SU-DHL-6 (cell line): ENCODE measurements around the gene NPAS3.

Source experiments
- H2AFZ ChIP-seq: fragments of 200-600 bp; sonication (generic); 2 replicates; pipeline ENCODE4 v1.6.1; 2014; ENCODE audit warnings: low read depth, mild to moderate bottlenecking, moderate library complexity, mixed read lengths, antibody characterized with exemption, low read length; ENCODE audit not compliant: severe bottlenecking
- H3F3A ChIP-seq: fragments of 200-600 bp; shearing (Covaris generic); 2 replicates; pipeline ENCODE4 v1.6.0; 2016; ENCODE audit warnings: antibody characterized with exemption, mild to moderate bottlenecking; ENCODE audit not compliant: insufficient read depth
- H3K27ac ChIP-seq: fragments of 200-600 bp; sonication (generic); 2 replicates; pipeline ENCODE4 v1.5.1; 2016; ENCODE audit warnings: low read depth, mild to moderate bottlenecking, low read length, moderate library complexity, mixed read lengths
- H3K27me3 ChIP-seq: fragments of 200-600 bp; sonication (generic), shearing (Covaris generic); 2 replicates; pipeline ENCODE4 v1.6.0; 2014; ENCODE audit warnings: mild to moderate bottlenecking, low read length
- H3K36me3 ChIP-seq: fragments of 200-600 bp; sonication (generic); 2 replicates; pipeline ENCODE4 v1.6.1; 2014; ENCODE audit warnings: mild to moderate bottlenecking, low read length, mixed read lengths
- H3K4me2 ChIP-seq: fragments of 300-600, 200-600 bp; shearing (Covaris generic), sonication (generic); 2 replicates; pipeline ENCODE4 v1.6.0; 2014; ENCODE audit warnings: low read length, low read depth, mild to moderate bottlenecking; ENCODE audit not compliant: poor library complexity, severe bottlenecking
- H3K4me3 ChIP-seq: fragments of 200-600 bp; sonication (generic); 2 replicates; pipeline ENCODE4 v1.5.1; 2014; ENCODE audit warnings: antibody characterized with exemption, low read length, mild to moderate bottlenecking, mixed read lengths; ENCODE audit not compliant: insufficient read depth, poor library complexity, severe bottlenecking
- H3K79me2 ChIP-seq: fragments of 200-600 bp; sonication (generic); 2 replicates; pipeline ENCODE4 v1.6.1; 2014; ENCODE audit warnings: mild to moderate bottlenecking, low read length, moderate library complexity; ENCODE audit not compliant: insufficient read depth
- H3K9ac ChIP-seq: fragments of 200-600 bp; sonication (generic); 2 replicates; pipeline ENCODE4 v1.7.0; 2014; ENCODE audit warnings: mild to moderate bottlenecking, low read length
- H3K9me2 ChIP-seq: fragments of 200-600 bp; sonication (generic); replicated peaks from 2 replicates; pipeline ENCODE4 v1.6.1; 2014; ENCODE audit warnings: low read length; ENCODE audit not compliant: insufficient read depth
- H3K9me3 ChIP-seq: fragments of 200-600 bp; sonication (generic); 2 replicates; pipeline ENCODE4 v1.6.1; 2014; ENCODE audit warnings: low read length, mixed read lengths; ENCODE audit not compliant: insufficient read depth
- H4K20me1 ChIP-seq: fragments of 200-600 bp; sonication (generic); 2 replicates; pipeline ENCODE4 v1.6.1; 2014; ENCODE audit warnings: low read depth, mild to moderate bottlenecking, antibody characterized with exemption, low read length, moderate library complexity, mixed read lengths
- EZH2phosphoT487 ChIP-seq: fragments of 200-600 bp; sonication (generic), shearing (Covaris generic); conservative IDR thresholded peaks from 2 replicates; pipeline ENCODE4 v1.6.1; 2018; ENCODE audit warnings: mild to moderate bottlenecking, antibody characterized with exemption, low read length, moderate library complexity, mixed read lengths
- TF ChIP-seq, protein P1 (sequence below): fragments of 200-600 bp; sonication (generic); IDR thresholded peaks from one replicate; pipeline ENCODE4 v1.5.1; 2017; ENCODE audit warnings: antibody characterized with exemption, mild to moderate bottlenecking, low read length, moderate library complexity; ENCODE audit not compliant: insufficient read depth, poor library complexity, severe bottlenecking

NPAS3 gene

DNA sequence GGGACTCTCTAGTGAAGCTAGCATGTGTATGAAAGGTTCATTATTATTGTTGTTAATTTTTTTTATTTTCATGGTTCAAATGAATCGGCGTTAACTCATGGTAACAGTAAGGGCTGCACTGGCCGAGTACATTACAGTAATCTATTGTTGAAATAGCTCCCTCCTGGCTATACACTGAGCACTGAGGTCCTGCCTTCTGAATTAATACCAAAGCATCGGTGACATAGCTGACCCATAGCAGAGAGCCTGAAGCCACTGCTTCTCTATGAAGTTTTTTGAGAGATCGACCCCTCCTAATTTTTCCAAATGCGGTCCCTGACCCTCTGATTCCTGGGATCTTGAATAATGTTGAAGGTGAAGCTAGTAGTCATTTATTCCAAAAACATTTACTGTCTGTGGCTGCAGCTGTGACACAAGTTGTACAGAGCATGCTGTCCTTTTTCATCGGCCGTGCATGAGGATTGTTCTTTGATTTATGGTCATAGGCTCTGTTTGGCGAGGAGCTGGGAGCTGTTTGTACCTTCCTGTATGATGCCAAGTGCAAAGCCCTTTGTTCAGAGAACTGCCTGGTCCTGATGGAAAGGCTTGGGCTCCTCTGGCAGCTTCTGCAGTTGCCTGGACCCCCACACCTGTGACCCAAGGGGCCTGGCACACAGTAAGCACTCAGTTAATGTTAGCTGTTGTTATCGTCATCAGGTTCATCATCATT is 525.7 kb downstream of the NPAS3 start:
- Histone ChIP-seq H3K79me2 (no peaks in the 10 kb centered on the region), H3F3A (no peaks in the 10 kb centered on the region), H3K36me3 (no peaks in the 10 kb centered on the region), H4K20me1 (no peaks in the 10 kb centered on the region), H3K9ac (no peak overlapping the region), H3K27ac (no peak overlapping the region), H2AFZ (no peak overlapping the region), H3K9me2 (no peaks in the 10 kb centered on the region), H3K4me2 (no peak overlapping the region), H3K27me3 (no peaks in the 10 kb centered on the region), H3K4me3 (no peak overlapping the region), H3K9me3 (no peaks in the 10 kb centered on the region)
- no peak for TF ChIP-seq EZH2phosphoT487
- TF ChIP-seq, protein P1, sequence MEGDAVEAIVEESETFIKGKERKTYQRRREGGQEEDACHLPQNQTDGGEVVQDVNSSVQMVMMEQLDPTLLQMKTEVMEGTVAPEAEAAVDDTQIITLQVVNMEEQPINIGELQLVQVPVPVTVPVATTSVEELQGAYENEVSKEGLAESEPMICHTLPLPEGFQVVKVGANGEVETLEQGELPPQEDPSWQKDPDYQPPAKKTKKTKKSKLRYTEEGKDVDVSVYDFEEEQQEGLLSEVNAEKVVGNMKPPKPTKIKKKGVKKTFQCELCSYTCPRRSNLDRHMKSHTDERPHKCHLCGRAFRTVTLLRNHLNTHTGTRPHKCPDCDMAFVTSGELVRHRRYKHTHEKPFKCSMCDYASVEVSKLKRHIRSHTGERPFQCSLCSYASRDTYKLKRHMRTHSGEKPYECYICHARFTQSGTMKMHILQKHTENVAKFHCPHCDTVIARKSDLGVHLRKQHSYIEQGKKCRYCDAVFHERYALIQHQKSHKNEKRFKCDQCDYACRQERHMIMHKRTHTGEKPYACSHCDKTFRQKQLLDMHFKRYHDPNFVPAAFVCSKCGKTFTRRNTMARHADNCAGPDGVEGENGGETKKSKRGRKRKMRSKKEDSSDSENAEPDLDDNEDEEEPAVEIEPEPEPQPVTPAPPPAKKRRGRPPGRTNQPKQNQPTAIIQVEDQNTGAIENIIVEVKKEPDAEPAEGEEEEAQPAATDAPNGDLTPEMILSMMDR: no peak

DNA sequence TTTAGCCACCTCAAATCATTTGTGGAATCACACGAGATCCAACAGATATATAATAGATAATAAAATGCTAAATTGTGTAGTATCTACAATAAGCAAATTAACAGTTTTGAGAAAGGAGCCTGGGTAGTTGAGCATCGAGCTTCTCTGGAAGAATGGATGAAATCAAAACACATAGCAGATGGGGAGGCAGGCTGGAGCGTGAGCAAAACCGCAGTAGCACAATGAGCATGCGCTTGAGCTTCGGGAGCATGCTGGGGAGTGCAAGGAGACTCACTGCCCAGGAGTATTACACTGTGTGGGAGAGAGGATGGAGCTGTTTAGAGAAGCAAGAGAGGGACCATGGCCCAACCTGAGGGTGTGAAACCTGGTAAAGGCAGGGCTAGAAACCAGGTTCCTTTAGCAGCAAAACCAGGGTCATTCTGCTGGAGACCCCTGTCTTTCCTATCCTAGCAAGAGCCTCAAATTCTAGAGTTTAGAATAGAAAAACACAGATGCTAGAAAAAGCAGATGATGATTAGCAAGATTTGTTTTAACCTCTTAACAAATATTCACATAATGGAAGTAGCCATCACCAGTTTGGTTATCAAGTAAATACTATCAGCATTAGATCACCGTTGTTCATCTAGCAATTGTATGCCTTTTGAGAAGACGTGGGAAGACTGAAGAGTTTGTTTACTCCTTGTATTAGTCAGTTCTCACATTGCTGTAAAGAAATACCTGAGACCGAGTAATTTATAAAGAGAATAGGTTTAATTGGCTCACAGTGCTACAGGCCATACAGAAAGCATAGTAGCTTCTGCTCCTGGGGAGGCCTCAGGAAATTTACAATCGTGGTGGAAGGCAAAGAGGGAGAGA is 527.4 kb downstream of the NPAS3 start:
- Histone ChIP-seq H4K20me1 (no peaks in the 10 kb centered on the region), H3K9me2 (no peaks in the 10 kb centered on the region), H3K9ac (no peak overlapping the region), H3K4me2 (no peak overlapping the region), H3K79me2 (no peaks in the 10 kb centered on the region), H3K27ac (no peak overlapping the region), H3K27me3 (no peaks in the 10 kb centered on the region), H3K4me3 (no peak overlapping the region), H3K9me3 (no peaks in the 10 kb centered on the region), H3K36me3 (no peaks in the 10 kb centered on the region), H2AFZ (no peak overlapping the region), H3F3A (no peaks in the 10 kb centered on the region)
- TF ChIP-seq, protein P1: no peak
- TF ChIP-seq EZH2phosphoT487: no peak

DNA sequence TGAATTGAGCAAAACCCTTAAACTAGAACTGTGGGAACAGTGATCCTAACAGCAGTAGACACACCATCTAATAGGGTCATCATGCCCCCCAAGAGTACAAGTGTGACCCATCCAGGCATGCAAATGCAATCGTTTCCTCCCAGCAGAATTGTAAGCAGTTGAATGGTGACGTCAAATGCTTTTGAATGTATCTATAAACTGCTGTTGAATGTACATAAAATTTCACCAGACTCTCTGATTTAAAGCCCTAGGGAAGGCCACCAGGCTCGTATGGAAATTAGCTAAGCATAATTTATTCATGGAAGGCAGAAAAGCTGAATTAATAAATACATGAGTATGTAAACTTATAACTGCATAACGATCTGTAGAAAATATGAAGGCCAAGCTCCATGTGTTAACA is 529.3 kb downstream of the NPAS3 start:
- Histone ChIP-seq H2AFZ (no peak overlapping the region), H3K9me3 (no peaks in the 10 kb centered on the region), H3K27me3 (no peaks in the 10 kb centered on the region), H3K4me3 (no peak overlapping the region), H3K4me2 (no peak overlapping the region), H4K20me1 (no peaks in the 10 kb centered on the region), H3K9me2 (no peaks in the 10 kb centered on the region), H3F3A (no peaks in the 10 kb centered on the region), H3K79me2 (no peaks in the 10 kb centered on the region), H3K9ac (no peak overlapping the region), H3K27ac (no peak overlapping the region), H3K36me3 (no peaks in the 10 kb centered on the region)
- no peak for TF ChIP-seq EZH2phosphoT487
- TF ChIP-seq, protein P1: no peak
